ENCODE measurements around the gene LMCD1. TPM values are rescaled to one million over a fixed set of nuclear protein-coding genes. Genes with fewer than 3 reads are reported as not detected.

The LMCD1 gene
- total and polyA plus RNA-seq, 9 donors: 42.1 to 146 (median 127) TPM

DNA sequence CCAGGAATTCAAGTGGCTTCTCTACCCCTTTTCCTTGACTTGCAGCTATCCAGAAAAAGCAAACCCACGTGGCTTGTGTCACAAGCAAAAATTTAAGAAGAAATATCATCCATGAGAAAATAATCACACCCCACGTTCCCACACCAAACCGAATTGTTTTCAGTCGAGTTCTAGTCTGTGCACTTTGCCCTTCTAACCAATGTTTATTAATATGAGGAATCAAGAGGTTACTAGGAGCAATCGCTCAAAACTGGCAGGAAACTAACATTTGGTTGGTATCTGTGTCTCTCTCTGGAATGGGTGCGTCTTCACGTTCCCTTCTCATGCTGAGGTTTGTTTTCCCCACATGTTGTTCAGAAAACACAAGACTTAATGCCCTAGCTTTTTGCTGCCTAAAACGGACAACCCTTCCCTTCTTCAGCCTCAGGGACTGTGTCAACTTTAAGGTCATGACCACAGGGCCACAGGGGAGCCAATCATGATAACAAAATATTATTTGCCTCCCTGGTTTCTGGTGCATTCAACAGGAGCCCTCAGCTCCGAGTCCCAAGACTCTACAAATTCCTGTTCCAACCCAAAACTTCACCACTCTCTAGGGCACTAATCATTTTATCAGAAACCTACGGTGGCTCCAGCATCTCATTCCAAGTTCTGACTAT, 41.4 kb upstream of the LMCD1 start:
- Histone ChIP-seq H3K36me3 (no peaks in the 10 kb centered on the region), H3K27me3 (no peaks in the 10 kb centered on the region), H3K27ac (no peak overlapping the region), H3K4me3 (no peak overlapping the region), H3K4me1 (ENCODE audit: insufficient read depth) (peaks cover under 1% of the 10 kb centered on the region), H3K9me3 (no peaks in the 10 kb centered on the region)
- 50 to 64% (median 51%) methylated on average over 10 of the region's 10 CpGs for WGBS, 3 donors
- DNase-seq: no peak
- intact Hi-C loops (cut with DNase I): no loop called here
- no peak for TF ChIP-seq EP300 (IDR thresholded peaks at IDR 0.05)
- no peak for TF ChIP-seq POLR2A (IDR thresholded peaks at IDR 0.05)
- TF ChIP-seq, protein P1, sequence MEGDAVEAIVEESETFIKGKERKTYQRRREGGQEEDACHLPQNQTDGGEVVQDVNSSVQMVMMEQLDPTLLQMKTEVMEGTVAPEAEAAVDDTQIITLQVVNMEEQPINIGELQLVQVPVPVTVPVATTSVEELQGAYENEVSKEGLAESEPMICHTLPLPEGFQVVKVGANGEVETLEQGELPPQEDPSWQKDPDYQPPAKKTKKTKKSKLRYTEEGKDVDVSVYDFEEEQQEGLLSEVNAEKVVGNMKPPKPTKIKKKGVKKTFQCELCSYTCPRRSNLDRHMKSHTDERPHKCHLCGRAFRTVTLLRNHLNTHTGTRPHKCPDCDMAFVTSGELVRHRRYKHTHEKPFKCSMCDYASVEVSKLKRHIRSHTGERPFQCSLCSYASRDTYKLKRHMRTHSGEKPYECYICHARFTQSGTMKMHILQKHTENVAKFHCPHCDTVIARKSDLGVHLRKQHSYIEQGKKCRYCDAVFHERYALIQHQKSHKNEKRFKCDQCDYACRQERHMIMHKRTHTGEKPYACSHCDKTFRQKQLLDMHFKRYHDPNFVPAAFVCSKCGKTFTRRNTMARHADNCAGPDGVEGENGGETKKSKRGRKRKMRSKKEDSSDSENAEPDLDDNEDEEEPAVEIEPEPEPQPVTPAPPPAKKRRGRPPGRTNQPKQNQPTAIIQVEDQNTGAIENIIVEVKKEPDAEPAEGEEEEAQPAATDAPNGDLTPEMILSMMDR (IDR thresholded peaks at IDR 0.05): no peak

DNA sequence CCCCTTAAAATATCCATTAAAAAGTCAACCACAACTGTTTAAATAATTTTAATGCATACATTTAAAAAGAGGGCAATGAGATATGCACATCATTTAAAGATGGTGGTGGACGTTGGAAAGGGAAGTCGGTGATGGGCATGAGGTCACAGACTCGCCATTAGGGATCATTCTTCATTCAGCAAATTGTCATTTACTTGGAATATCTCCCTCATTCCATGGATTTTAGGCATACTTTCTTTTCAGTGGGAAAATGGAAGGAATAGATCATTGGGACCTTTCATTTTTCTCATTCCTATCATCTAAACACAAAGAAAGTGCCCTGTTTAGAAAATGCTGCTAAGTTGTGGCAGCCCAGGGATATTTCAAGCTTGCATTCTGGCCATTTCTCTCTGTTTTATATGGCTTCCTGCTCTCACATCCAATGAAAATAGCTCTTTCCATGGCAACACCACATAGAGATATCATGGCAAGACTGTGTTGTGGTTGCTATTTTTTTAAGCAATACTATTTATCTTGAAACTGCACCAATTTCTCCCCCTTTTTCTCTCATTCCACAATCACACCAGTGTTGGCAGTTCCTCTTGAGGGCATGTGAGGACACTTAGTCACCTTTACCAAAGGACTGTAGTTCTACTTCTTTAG, 40.7 kb upstream of the LMCD1 start:
- DNase-seq: no peak
- no peaks in the 10 kb centered on the region for H3K36me3 ChIP-seq
- H3K4me1 ChIP-seq (ENCODE audit: insufficient read depth): no peaks in the 10 kb centered on the region
- intact Hi-C loops (cut with DNase I): no loop called here
- no peak overlapping the region for H3K4me3 ChIP-seq
- TF ChIP-seq EP300 (IDR thresholded peaks at IDR 0.05): no peak
- no peak for TF ChIP-seq POLR2A (IDR thresholded peaks at IDR 0.05)
- TF ChIP-seq, protein P1 (IDR thresholded peaks at IDR 0.05): no peak
- H3K9me3 ChIP-seq: no peaks in the 10 kb centered on the region
- no peak overlapping the region for H3K27ac ChIP-seq
- WGBS, 3 donors: 59 to 60% (median 60%) methylated on average over 3 of the region's 3 CpGs
- no peaks in the 10 kb centered on the region for H3K27me3 ChIP-seq

DNA sequence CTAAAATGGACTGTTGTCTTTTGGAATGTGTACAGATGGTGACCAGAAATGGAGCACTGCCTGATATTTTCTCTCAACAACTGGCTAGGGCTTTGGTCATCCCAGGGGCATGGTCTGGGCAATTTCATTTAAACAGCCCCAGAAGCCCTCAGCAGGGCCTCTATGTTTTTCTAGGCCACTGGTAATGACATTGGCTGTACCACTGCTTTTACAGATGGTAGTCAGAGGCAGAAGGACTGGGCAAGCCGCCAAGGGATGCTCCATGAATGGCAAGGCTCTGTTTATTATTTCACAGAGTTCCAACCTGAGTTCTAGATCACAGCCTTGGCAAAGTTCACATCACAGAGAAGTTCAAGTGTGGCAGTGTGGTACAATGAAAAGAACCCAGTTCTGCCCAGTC, 37.0 kb upstream of the LMCD1 start:
- WGBS, 3 donors: 86 to 94% (median 89%) methylated on average over 1 of the region's 1 CpG
- TF ChIP-seq POLR2A (IDR thresholded peaks at IDR 0.05) (no peak), EP300 (IDR thresholded peaks at IDR 0.05) (no peak)
- TF ChIP-seq, protein P1 (IDR thresholded peaks at IDR 0.05): no peak
- H3K27ac ChIP-seq: no peak overlapping the region
- intact Hi-C loops (cut with DNase I): no loop called here
- H3K4me1 ChIP-seq (ENCODE audit: insufficient read depth): no peaks in the 10 kb centered on the region
- H3K9me3 ChIP-seq: no peaks in the 10 kb centered on the region
- no peak for DNase-seq
- no peak overlapping the region for H3K4me3 ChIP-seq
- no peaks in the 10 kb centered on the region for H3K27me3 ChIP-seq
- no peaks in the 10 kb centered on the region for H3K36me3 ChIP-seq

DNA sequence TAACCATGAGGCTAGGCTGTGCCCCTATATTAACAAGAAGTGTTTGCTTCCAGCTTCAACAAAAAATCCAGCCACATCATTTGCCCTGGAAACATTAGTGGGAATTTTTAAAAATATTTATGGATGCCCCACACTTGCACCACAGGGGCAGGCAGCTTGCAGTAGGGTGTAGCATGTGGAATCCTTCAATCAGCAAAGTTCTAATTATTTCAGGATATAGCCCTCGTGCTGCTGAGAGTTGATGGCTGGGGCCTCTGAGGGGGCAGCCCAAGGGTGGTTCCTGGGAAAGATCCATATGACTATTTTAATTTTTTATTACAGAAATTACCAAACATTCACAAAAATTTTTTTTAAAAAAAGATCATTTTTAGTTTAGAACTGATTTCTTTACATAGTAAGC, 35.1 kb upstream of the LMCD1 start:
- H3K4me3 ChIP-seq: no peak overlapping the region
- WGBS, 3 donors: 55 to 70% (median 61%) methylated on average over 1 of the region's 1 CpG
- no peak for TF ChIP-seq POLR2A (IDR thresholded peaks at IDR 0.05)
- TF ChIP-seq, protein P1 (IDR thresholded peaks at IDR 0.05): no peak
- no peak for TF ChIP-seq EP300 (IDR thresholded peaks at IDR 0.05)
- H3K4me1 ChIP-seq (ENCODE audit: insufficient read depth): no peaks in the 10 kb centered on the region
- H3K36me3 ChIP-seq: no peaks in the 10 kb centered on the region
- intact Hi-C loops (cut with DNase I): no loop called here
- no peaks in the 10 kb centered on the region for H3K27me3 ChIP-seq
- no peak for DNase-seq
- H3K9me3 ChIP-seq: no peaks in the 10 kb centered on the region
- no peak overlapping the region for H3K27ac ChIP-seq
